ENCODE results near the gene KIF4A.

DNA sequence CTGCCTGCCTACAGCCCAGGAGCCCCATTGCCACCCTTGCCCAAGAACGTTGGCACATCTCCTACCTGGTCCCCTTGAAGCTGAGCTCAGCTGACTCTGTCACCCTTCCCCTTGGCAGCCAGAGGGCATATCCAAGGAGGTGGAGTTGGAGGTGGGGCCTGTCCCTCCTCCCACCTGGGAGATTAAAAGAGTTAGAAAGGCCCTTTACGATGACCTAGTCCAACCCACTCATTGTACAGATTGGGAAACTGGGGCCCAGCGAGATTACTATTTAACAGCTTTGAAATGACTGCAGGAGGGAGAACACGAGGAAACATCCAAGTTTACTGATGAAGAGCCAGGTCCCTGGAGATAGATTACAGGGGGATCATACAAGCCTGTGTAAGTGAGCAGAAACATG lies 29.8 kb upstream of the KIF4A start, which contains the start of gene P2RY4:
- TF ChIP-seq, protein P1, sequence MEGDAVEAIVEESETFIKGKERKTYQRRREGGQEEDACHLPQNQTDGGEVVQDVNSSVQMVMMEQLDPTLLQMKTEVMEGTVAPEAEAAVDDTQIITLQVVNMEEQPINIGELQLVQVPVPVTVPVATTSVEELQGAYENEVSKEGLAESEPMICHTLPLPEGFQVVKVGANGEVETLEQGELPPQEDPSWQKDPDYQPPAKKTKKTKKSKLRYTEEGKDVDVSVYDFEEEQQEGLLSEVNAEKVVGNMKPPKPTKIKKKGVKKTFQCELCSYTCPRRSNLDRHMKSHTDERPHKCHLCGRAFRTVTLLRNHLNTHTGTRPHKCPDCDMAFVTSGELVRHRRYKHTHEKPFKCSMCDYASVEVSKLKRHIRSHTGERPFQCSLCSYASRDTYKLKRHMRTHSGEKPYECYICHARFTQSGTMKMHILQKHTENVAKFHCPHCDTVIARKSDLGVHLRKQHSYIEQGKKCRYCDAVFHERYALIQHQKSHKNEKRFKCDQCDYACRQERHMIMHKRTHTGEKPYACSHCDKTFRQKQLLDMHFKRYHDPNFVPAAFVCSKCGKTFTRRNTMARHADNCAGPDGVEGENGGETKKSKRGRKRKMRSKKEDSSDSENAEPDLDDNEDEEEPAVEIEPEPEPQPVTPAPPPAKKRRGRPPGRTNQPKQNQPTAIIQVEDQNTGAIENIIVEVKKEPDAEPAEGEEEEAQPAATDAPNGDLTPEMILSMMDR (IDR thresholded peaks at IDR 0.05; ENCODE audit: low read length): no peak
- TF ChIP-seq EZH2 (optimal IDR thresholded peaks at IDR 0.05; ENCODE audit: low read depth, low read length) (no peak), EZH2phosphoT487 (IDR thresholded peaks at IDR 0.05; ENCODE audit: low read length) (no peak)

Measured in MM.1S (cell line).